WI38 (cell line): ENCODE measurements around the gene FAM184A.

Experiments
- H3K4me3 ChIP-seq: 2 replicates; pipeline ENCODE4 v1.5.1; 2011; ENCODE audit warnings: low read depth, mild to moderate bottlenecking, control low read depth, low read length
- TF ChIP-seq, protein P1 (sequence below): IDR thresholded peaks from 2 replicates; pipeline ENCODE4 v1.5.1; 2012; ENCODE audit warnings: low read depth, mild to moderate bottlenecking, control low read depth, low read length

Gene FAM184A

DNA sequence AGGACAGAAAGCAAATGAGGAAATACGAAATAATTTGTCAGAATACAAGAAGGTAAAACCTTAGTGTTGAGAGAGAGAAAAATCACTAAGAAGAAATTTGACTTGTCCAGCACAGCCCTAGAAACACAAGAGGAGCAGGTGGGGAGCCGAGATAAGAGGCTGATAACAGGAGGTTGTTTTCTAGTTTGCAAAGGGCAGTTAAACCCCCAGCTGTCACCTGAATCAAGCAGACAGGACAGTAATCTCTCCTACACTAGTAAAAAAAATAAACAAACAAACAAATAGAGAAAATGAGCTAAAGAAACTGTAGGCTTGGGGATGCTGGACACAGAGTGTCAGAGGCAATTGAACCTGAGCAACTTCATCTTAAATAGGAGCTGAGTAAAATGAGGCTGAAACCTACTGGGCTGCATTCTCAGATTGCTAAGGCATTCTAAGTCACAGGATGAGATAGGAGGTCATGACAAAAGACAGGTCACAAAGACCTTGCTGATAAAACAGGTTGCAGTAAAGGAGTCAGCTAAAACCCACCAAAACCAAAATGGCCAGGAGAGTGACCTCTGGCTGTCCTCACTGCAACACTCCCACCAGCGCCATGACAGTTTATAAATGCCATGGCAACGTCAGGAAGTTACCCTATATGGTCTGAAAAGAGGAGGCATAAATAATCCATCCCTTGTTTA is 40.4 kb downstream of the FAM184A start:
- H3K4me3 ChIP-seq = no peak overlapping the region
- TF ChIP-seq, protein P1, sequence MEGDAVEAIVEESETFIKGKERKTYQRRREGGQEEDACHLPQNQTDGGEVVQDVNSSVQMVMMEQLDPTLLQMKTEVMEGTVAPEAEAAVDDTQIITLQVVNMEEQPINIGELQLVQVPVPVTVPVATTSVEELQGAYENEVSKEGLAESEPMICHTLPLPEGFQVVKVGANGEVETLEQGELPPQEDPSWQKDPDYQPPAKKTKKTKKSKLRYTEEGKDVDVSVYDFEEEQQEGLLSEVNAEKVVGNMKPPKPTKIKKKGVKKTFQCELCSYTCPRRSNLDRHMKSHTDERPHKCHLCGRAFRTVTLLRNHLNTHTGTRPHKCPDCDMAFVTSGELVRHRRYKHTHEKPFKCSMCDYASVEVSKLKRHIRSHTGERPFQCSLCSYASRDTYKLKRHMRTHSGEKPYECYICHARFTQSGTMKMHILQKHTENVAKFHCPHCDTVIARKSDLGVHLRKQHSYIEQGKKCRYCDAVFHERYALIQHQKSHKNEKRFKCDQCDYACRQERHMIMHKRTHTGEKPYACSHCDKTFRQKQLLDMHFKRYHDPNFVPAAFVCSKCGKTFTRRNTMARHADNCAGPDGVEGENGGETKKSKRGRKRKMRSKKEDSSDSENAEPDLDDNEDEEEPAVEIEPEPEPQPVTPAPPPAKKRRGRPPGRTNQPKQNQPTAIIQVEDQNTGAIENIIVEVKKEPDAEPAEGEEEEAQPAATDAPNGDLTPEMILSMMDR = no peak

DNA sequence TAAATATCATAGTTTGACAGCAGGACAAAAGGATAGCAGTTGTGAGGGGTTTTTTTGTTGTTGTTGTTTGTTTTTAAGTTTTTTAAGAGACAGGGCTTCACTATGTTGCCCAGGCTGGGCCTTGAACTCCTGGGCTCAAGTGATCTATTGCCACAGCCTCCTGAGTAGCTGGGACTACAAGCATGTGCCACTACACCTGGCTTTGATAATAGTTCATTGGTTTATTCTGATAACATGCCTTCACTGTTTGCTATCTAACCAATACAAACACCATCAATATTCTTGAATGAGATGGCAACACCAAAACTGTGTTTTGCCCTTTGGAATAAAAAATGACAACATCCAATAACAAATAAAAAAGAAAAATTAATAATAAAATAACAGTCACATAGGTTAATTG is 41.2 kb downstream of the FAM184A start:
- TF ChIP-seq, protein P1 = no peak
- H3K4me3 ChIP-seq = no peak overlapping the region

DNA sequence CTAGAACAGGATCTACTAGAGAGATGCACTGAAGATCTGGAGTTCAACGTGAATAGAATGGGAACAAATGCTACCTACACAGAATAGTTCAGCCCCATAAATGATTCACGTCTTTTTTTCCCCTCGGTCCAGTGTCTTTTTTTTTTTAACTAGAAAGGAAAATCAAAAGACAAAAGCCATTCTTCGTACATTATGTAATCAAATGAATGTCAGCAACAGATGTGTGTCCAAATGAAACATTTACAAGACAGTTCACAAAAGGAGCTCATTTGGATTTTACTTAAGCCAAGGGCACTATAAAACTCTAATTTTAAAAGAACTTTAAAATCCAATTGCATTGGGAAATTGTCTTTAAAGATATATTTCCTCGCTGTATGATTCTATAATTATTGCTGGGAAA is 42.4 kb downstream of the FAM184A start:
- TF ChIP-seq, protein P1 = no peak
- no peak overlapping the region for H3K4me3 ChIP-seq

DNA sequence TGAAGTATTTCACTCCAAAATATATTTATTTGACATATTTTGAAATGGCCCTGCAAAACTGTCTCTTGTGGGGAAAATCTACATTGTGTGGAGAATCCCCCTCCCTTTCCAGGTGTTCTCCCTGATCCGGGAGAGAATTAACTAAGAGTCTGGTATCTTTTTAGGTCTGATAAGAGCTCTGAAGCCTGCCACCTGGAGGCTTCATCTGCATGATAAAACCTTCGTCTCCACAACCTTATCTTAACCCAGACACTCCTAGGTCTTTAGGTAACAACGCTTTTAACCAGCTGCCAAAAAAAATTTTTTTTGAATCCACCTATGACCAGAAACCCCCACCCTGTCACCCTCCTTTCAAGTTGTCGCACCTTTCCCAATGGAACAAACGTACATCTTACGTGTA is 43.0 kb downstream of the FAM184A start:
- TF ChIP-seq, protein P1 = no peak
- H3K4me3 ChIP-seq = no peak overlapping the region

DNA sequence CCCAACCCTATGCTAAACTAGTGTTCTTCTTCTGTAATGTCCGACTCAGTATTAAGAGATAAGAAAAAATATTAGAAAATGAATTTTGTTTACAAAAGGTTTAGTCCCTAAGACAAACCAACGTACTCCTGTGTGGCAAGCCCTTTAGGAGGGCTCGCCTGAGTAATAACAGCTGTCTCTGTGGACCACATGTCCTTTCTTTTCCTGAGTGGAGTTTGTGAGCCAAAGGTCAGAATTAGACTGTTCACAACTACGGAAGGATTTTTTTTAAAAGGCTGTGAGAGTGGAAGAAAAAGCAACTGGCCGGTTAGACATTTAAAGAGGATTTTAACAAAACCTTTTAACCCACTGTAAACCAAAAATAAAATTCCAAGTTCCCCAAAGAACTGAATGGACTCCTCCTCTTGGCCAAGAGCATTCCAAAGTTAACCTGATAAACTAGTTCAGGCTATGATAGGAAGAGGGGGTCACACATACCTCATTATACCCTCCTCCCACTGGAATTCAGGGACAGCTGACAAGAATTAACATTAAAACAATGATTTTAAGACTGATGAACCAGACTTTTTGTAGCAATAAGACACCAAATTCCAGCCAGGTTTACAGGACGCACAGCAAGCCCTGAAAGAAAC is 43.5 kb downstream of the FAM184A start:
- no peak overlapping the region for H3K4me3 ChIP-seq
- TF ChIP-seq, protein P1 = no peak

DNA sequence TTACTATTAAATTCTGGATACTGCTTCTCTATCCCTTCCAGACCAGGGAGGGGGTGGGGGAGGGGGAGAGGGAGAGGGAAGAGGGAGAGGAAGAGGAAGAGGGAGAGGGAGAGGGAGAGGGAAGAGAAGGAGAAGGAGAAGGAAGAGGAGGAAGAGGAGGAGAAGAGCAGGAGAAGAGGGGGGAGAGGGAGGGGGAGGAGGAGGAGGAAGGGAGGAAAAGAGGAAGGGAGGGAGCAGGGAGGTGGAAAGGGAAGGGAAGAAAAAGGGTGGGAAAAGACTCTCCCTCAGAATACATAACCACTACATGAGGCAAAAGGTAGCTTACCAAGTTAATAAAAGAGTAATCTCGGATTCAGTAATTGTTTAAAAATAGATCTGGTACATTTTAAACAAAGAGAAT is 46.0 kb downstream of the FAM184A start:
- TF ChIP-seq, protein P1 = no peak
- no peak overlapping the region for H3K4me3 ChIP-seq

DNA sequence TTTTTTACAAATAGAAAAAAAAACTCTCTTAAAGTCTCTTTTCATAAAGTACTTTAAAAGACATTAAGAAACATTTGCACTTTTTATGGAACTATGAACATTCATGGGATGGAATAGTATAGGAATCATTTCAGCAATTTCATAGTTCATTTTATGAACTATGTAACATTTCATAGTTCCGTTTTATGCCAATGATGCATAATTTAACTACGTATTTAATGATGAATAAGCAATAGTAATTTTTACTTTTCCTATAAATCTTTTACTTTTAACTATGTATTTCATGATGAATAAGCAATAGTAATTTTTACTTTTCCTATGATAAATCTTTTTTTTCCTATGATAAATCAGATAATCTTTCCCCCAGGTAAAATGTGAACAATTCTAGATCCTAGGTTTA is 47.7 kb downstream of the FAM184A start:
- H3K4me3 ChIP-seq = no peak overlapping the region
- TF ChIP-seq, protein P1 = no peak
